B cell (primary cell): Measurements from ENCODE around the gene ALDOA.

Source experiments
- EZH2 ChIP-seq: IDR thresholded peaks from 2 replicates; pipeline ENCODE4 v1.6.1; 2012; ENCODE audit warnings: borderline replicate concordance, low read depth, mild to moderate bottlenecking, moderate library complexity, low read length; ENCODE audit not compliant: insufficient read depth, poor library complexity, severe bottlenecking
- TF ChIP-seq, protein P1 (sequence below): fragments of 200-600 bp; IDR thresholded peaks from one replicate; pipeline ENCODE4 v1.8.0; 2022; ENCODE audit warnings: antibody characterized with exemption, mild to moderate bottlenecking

DNA sequence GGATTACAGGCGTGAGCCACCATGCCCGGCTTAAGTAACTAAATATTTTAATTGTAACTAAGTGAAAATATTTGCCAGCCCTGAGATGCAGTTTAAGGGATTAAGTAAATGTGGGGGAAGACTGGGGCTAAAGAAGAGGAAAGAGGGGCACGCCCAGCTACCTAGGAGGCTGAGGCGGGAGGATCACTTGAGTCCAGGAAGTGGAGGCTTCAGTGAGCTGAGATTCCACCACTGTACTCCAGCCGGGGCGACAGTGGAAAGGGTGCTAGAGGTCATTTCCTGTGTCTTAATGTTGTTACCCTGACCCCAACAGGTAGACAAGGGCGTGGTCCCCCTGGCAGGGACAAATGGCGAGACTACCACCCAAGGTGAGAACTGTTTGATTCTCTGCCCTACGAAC, 2.8 kb downstream of the ALDOA start:
- TF ChIP-seq, protein P1, sequence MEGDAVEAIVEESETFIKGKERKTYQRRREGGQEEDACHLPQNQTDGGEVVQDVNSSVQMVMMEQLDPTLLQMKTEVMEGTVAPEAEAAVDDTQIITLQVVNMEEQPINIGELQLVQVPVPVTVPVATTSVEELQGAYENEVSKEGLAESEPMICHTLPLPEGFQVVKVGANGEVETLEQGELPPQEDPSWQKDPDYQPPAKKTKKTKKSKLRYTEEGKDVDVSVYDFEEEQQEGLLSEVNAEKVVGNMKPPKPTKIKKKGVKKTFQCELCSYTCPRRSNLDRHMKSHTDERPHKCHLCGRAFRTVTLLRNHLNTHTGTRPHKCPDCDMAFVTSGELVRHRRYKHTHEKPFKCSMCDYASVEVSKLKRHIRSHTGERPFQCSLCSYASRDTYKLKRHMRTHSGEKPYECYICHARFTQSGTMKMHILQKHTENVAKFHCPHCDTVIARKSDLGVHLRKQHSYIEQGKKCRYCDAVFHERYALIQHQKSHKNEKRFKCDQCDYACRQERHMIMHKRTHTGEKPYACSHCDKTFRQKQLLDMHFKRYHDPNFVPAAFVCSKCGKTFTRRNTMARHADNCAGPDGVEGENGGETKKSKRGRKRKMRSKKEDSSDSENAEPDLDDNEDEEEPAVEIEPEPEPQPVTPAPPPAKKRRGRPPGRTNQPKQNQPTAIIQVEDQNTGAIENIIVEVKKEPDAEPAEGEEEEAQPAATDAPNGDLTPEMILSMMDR = no peak
- TF ChIP-seq EZH2 = no peak
